GM21528 (cell line): Measurements from ENCODE around the gene HOXA3.

Experiments used
- ATAC-seq: cut with Tn5 transposase; IDR thresholded peaks from one replicate; pipeline ENCODE4 v1.9.1; 2021; ENCODE audit warnings: mild to moderate bottlenecking, moderate library complexity; ENCODE audit not compliant: unreplicated experiment, low FRiP score

Gene HOXA3

DNA sequence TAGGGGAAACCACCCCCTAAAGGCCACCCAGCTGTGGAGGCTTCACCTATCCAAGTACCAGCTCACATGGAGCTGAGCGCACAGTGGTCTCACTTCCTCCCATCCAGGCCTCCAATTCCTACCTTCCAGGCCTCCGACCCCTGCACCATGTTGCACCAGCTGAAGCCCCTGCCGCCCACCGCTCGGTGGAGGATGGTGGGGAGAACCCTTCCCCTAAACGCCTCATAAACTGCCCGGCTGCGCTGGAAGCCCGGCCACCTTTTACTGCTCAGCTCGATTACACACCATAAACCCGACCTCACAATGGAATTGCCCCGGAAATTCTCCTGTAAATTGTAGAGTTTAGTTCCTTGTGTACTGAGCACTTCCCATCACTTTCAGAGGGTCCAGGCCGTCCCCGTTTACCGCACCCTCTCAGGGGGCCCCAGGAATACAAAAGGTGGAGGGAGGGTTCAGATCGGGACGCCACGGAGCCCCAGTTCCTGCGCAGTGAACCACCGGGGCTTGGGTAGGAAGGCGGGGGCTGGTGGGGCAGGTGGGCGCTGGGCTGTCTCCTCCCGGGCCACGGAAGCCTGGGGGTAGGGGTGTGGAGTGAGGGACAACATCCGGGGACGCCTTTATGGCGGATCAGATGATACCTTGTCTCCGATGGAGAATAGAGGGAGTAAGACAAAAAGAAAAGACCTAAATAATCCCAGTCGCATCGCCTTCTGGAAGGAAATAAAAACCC, 5.5 kb upstream of the HOXA3 start:
- ATAC-seq, result no peak

DNA sequence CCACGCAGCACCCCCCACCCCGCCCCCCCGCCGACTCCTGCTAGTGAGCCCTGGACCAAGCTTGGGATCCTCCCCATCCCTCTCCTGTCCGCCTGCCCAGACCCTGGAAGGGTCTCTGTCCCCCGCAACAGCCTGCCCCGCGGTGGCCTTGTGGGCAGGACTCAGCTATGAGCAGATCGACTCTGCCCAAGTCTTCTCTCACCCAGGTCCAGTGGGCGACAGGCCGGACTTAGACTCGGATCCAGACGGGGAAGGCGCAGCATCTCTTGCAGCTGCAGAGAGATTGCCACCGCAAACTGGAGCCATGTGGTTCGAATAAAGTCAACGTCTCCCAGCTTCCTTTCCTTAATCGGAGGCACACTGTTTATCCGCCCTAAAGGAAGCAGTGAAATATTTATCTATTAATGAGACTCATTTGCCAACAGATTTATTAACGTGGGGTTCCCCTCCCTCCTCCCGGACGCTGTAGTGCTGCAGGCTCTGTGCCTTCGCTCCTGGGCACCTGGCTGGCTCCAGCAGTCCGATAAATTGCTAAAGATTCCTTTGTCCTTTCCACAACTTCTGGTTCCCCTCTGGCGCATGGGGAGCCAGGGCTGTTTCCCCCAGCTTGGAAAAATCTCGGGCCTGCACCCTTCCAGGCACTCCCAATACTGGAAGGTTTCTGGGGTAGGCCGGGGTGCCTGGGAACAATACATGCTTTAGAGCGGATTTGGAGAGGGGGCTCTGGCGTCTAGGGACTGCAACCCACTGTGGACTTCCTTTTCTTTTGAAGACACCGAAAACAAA, 4.7 kb upstream of the HOXA3 start:
- no peak for ATAC-seq

DNA sequence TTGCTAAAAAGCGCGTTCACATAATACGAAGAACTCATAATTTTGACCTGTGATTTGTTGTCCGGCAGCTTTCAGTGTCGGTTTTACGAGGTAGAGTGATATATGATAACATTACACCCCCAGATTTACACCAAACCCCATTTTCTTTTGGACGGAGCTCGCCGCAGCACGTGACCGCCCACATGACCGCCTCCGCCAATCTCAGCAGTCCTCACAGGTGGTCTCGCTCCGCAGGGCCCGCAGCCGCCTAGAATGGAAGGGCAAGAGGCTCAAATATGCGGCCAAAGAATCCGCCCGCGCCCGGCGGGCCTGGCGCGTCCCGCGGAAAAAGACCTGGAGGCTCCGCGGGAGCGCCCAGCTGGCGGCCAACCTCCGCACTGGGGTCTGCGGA, 4.1 kb upstream of the HOXA3 start, which contains the start of gene HOXA7:
Gene HOXA7, minus strand, starts transcription at position 168 of the 391 bp plus-strand sequence. Its CDS starts 130 bp downstream, at position 38.
- no peak for ATAC-seq

DNA sequence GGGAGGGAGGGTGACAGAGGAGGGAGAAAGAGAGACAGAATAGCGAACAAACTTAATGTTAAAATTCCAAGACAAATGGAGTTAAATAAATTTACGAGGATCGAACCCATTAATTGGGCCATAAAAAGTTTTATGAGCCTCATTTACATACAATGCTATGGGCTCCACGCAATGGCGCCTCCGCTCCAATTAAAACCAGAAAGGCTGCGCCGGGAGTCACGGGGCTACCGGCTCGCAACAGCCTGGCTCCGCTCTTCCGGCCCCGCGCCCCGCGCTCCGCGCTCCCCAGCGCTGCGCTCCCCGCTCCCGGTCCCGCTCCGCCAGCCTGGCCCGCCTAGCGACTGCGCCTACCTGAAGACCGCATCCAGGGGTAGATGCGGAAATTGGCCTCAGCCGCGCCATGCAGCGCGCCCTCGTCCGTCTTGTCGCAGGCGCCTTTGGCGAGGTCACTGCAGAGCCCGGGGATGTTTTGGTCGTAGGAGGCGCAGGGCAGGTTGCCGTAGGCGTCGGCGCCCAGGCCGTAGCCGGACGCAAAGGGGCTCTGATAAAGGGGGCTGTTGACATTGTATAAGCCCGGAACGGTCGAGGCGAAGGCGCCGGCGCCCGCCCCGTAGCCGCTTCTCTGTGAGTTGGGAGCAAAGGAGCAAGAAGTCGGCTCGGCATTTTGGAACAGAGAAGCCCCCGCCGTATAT, 3.6 kb upstream of the HOXA3 start:
- ATAC-seq, result no peak

DNA sequence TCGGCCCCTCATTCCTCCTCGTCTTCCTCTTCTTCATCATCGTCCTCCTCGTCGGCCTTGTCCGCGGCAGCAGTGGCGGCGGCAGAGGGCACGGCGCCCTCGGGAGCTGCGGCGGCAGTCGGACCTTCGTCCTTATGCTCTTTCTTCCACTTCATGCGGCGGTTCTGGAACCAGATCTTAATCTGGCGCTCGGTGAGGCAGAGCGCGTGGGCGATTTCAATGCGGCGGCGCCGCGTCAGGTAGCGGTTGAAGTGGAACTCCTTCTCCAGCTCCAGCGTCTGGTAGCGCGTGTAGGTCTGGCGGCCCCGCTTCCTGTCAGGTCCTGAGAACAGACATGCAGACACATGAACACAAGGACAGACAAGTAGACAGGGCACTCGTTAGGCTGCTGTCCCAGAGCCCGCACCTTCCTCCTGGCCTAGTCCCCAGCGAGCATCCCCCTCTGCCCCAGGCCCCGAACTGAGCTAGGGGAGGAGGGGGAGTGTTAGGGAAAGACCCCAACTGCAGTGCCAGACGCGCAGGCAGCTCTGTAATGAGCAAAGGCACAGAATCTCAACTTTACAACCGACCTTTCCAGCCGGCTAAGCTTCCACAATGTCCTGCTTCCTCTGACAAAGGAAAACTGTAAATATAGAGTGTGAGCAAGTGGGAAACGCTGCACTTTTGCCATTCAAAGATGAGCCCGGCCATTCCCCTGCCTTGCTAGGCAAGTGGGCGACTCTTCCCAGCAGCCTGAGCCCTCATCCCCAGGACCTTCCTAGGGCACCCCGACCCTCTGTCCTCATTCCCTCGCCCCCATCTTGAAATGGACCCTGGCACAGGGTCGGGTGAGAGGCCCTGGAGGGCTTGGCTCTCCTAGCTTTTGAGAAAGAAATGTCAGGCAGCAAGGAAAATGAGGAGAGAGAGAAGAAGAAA, 2.8 kb upstream of the HOXA3 start:
- ATAC-seq, result no peak

DNA sequence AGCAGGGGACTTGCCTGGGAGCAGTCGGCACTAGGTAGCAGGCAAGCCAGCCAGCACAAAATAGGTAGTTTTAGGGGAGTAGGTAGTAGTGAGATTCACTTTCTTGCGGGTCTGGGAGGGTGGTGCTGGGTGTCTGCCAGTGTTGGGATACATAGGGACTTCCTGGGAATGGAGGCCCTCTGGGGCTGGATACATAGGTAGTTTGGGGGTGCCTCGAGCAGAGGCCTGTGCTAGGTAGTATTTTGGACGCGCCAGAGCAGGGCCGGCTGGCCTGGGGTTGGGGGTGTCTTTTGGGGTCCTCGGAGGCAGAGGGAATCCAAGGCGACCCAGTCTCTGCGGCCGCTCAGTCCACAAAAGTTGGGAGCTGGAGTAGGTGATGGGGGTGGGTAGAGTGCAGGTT, 2.0 kb upstream of the HOXA3 start:
- no peak for ATAC-seq

DNA sequence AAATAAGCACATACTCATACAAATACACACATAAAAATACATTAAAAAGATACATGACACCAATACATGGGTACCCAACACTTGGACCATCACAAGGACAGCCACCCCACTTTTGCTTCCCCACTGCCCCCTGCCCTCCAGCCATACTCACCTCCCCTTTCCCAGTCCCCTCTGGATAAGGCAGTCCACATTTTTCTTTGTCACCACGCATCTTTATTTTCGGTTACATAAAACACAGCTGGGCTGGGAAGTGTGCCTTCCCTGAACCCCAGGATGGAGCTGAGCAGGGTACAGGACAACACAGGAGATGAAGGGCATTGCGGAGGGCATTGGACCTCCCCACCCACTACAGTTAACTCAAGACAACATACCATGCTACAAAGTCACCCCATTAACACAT, 1.1 kb upstream of the HOXA3 start:
- ATAC-seq, result no peak

DNA sequence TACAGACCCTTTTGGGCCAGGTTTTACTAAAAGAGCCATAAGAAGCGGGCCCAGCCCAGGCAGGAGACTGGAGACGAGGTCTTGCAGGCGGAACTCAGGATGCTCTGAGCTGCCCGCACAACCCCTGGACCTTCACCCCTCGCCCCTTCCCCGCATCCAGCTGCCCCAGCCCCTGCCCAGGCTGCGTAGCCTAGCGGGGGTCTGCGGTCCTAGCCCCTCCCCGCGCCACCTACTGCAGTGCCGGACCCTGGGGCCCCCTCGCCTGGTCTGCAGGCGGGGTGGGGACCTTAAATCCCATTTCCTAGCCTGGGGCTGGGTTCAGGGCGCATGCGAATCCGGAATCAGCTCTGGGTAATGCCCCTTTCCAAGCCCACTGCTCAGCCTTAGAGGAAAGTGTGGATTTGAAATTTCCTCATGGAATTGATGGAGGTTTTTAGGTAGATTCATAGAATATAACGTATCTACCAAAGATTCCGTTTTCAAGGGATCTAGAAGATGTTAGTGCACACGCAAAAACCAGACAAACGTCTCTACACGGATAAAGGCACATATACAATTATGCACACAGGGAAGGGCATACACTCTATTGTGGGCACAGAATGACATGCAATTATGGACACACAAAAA, 546 bp upstream of the HOXA3 start:
- no peak for ATAC-seq

DNA sequence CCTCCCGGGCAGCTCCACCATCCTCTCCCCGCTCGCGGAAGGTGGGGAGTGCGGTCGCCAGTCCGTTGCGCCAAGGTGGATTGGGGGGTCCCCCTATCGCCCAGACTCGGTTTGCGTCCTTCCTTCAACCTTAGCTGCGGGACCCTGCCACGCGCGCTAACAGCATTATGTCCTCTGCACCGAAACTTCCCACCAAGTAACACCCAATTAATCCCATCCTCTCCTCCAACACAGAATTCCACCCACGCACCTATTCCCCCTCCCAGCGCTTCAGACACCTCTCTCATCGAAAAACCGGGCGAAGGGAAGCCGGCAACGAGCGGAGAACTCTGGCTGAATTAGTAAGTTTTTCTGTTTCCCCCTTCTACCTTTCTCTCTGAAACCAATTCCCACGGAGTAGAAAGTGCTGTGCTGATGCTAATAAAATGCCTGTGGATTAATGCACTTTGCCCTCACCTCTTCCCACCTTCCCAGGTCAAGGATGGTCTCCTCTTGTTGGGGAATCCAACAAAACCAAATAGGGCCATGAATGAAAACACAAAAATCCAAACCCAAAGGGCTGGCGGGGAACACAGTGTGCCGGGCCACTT, 947 bp downstream of the HOXA3 start:
- no peak for ATAC-seq

DNA sequence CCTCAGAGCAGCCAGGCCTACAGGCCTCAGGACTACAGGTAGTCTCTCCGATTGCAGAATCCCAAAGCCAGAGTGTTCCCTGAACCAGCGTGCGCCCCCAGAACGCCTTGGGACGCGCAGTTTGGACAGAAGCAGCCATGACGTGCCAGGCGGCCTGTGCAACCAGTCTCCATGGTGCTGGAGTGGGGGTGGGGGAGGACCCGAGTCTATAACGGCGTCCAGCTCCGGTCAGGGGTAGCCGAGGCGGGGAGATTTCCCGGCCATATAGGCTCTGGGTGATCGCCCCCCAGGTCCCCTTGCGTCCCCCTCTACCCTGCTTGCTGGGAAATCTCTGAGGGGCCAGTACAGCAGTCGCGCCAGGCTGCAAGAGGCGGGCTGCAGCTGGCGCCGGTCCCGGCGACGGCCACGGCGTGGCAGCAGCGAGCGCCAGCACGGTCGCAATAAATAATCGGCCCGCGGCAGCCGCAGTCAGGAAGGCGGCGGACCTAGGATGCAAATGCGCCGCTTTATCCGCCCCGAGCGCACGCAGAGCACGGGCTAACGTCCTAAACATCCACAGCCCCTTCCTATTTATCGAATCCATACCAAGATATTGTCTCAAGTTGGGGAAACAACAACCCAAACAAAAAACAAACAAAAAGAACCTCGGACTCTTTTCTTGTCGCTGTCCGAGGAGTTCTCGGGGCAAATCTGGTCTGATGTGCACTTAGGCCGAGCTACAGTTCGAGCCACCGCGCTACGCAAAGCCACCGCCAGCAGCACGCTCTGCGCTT, 1.6 kb downstream of the HOXA3 start:
- no peak for ATAC-seq

DNA sequence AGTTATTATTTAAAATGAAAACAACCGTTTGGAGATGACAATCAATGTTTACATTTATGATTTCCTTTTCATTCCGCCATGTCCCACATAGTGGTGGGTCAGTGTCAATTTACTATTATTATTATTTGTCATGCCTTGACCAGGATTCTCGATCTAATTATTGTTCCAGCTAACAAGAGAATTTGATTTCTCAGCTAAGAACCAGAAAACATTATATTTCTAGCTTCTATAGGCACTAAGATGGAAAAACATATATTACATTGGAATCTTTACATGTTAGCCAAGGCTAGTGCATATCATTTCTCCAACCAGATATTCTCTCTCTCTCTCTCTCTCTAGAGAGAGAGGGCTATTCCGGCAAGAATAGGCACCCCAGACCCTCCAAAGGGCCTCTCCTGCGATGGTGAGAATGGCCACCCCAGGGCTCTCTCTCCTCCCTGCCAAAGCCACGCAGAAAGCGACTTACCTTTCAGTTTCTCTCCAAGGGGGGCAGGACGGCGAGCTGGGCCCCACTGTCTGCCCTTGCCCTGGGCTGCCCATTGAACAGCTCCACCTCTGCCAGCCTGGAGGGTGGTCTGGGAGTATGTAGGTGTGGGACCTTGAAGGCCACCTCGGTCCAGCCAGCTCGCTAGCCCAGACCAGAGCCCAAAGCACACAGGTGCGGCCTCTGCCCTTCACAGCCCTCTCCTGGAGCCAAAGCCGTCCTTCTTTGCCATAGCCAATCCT, 2.4 kb downstream of the HOXA3 start:
- ATAC-seq, result no peak

DNA sequence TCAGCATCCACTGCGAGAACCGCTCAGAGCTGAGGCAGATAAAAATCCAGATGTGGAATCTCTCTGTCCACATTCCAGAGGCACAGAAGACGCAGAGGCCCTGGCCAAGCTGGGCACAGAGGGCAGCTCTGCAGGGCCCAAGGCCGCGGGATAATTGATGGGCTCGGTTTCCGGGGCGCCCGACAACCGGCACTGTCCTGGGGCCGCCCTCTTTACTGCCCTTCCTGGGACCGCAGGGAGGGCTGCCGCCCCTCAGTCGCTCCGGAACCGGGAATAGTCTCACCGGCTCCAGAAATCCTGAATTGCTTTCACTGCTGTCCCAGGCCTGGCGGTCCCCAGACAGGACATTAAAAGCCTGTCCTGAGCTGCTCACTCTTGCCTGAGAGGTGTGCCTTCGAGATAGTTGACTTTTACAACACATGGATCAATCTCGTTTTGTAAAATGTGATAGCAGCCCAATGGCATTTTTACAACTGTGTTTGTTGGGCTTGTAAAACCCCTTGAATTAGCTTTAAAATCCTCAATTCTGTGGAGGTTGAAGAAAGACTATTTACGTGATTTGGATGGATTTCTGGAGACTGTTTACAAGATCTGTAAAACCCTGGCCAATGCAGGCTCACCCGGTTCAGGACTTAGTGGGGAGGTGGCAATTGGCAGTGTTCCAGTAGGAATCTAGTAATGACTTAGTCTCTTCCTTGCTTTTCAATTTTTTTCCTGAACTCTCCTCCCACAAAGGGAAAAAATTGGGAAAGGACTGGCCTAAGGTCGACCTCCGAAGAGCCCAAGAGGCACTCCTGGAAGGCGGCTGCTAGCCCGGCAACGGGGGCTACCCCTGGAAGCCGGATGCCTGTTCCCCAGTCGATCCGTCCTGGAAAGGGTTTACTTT, 3.4 kb downstream of the HOXA3 start:
- ATAC-seq, result no peak

DNA sequence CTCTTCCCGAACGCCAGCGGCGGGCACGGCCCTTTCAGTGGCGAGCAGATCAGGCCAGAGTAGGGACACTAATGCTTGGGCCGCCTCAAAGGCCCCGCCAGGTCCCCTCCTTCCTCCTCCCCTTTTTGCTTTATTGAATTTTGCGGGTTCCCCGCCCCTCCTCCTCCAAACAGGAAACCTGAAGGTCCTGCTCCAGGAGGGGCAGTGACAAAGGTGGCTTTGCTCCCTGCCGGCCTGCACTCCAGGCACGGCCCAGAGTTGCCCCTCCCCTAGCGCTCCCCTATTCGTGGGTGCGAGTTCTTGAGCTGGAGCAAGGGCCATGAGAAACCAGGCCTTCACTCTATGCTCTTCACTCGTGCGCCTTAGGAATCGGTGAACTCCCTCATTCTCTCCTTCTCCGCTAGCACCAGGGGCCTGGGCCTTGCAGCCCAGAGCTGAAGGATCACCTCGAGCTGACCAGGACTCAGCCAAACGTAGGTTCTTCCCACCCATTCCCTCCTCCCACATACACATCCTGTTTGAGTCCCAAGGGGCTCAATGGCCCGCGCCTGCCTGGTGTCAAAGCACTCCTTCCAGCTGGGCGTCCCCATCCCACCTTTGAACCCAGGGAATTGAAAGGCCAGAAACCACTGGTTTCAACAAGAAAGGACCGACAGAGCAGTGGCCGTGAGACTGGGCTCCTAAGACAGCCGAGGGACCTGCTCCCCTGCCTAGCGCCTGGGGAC, 4.2 kb downstream of the HOXA3 start:
- ATAC-seq, result no peak

DNA sequence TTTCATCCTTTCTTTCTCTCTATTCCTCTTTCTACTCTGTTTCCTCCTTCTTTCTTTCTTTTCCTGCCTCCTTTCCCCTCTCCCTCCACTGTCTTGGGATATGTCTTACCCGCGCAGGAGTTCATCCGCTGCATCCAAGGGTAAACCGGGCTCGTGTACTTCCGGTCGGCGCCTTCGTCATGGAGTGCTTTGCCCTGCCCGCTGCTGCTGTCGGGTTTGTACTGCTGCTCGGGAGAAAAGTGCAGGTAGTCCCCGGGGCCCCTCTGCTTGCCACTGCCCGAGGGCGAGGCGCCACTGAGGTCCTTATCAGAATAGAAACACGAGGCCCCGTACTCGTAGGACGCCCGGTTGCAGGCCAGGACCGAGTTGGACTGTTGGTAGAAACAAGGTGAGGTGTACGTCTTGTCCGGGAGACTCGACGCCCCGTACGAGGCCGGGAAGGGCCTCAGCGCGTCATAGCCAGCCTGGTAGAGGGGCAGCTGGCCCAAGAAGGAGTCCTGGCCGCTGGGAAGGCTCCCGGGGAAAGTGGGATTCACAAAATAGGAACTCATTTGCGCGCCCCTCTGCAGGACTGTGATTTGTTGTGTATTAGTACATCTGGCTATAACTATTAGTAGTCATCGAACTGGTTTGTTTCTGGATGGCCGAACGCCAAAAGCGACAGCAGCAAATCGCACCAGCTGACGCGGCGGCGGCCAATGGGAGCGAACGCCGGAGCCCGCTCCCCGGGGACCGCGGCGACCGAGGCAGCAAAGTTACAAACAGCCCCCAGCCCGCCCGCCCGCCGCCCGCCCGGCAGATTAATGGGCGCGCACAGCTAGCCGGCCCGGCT, 5.0 kb downstream of the HOXA3 start, which contains the start of gene HOXA6:
Gene HOXA6, minus strand, starts transcription at position 576 of the 832 bp plus-strand sequence. Its CDS starts 25 bp downstream, at position 551.
- no peak for ATAC-seq

DNA sequence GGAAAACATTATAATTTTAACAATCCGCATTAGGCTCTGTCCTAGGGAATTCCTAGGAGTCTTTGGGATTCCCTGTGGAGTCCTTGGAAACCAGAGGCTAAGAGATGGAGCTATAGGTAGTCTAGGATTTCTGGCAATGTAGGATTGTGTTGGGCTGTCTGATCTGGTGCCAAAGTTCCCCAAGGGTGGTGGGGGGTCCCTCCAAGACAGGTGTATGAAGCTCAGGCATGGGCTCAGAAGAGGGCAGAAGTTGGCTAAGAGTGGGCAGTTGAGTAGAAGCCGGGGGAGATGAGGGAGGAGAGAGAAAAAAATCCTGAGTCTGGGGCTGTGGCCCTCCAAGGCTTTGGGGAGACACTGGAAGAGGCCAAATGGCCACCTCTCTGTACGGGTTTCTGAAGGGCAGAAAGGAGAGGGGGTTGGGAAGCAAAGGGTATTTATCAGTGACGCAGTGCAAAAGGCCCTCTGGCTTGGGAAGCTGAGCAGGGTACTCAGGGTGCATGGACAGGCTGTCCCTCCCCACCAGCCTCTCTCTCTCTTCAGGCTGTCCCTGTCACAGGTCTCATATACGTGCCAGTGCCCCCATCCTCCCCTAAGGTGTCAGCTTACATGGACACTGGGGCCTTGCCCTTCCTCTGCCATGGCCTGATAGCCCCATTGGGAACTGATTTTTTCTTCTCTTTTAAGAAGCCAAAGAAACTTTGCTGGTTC, 5.7 kb downstream of the HOXA3 start:
- ATAC-seq, result no peak
